B cell (primary cell): ENCODE data around the gene FXYD2. TPM values are rescaled to one million over a fixed set of nuclear protein-coding genes. Genes with fewer than 3 reads are reported as not detected.
A peak's percentile ranks its signal among the peaks of the same experiment; 100 is the strongest.

ENCODE experiments used
- ATAC-seq: fragments of 200-7000 bp; cut with Tn5 transposase; one replicate; pipeline ENCODE4 v1.10.0; 2021; ENCODE audit warnings: low read depth, mild to moderate bottlenecking, moderate number of reproducible peaks, moderate library complexity
- CTCF ChIA-PET: fragments of 350-600 bp; sonication (Branson Sonifier 250); formaldehyde crosslinking; loops from one replicate; lab custom pipeline; 2021; ENCODE audit warnings: antibody characterized with exemption, inconsistent platforms; lab: Charles Lee
- POLR2A ChIA-PET: fragments of 350-600 bp; sonication (Branson Sonifier 250); formaldehyde crosslinking; loops from one replicate; lab custom pipeline; 2021; ENCODE audit warnings: antibody characterized with exemption; lab: Charles Lee
- DNase-seq: peaks from one replicate; pipeline ENCODE4 v3.0.0; 2013
- H2AFZ ChIP-seq: 2 replicates; pipeline ENCODE4 v1.6.1; 2012; ENCODE audit warnings: mild to moderate bottlenecking, low read depth, low read length; ENCODE audit not compliant: insufficient read depth, poor library complexity, severe bottlenecking
- H3K27ac ChIP-seq, 2 donors: 1 replicate in 1 of 2; 2 replicates in 1 of 2; pipeline ENCODE4 v1.5.1; 2012 to 2013; ENCODE audit warnings: low read length in 2 of 2, mild to moderate bottlenecking in 2 of 2, moderate library complexity in 1 of 2
- H3K27me3 ChIP-seq, 4 experiments: fragments of 200-600 bp in 1 of 4; sonication (generic) in 1 of 4; replicated peaks in 1 of 4; 1 replicate in 2 of 4; 2 replicates in 2 of 4; pipeline versions ENCODE4 v1.6.1 to v1.7.0; 2013 to 2016; ENCODE audit warnings: low read length in 3 of 4, mild to moderate bottlenecking in 2 of 4, mixed read lengths in 1 of 4, moderate library complexity in 1 of 4; ENCODE audit not compliant: insufficient read depth in 4 of 4, control insufficient read depth in 3 of 4; ENCODE audit errors: control extremely low read depth in 1 of 4
- H3K36me3 ChIP-seq, 2 experiments: replicated peaks in 1 of 2; 1 replicate in 1 of 2; 2 replicates in 1 of 2; pipeline versions ENCODE4 v1.6.1 to v1.7.1; 2013; ENCODE audit warnings: low read length in 1 of 2; ENCODE audit not compliant: insufficient read depth in 2 of 2, control insufficient read depth in 1 of 2; ENCODE audit errors: control extremely low read depth in 1 of 2, extremely low read depth in 1 of 2
- H3K4me1 ChIP-seq, 2 donors: fragments of 200-600 bp in 1 of 2; sonication (generic) in 1 of 2; 1 replicate in 1 of 2; 2 replicates in 1 of 2; pipeline versions ENCODE4 v1.5.1 to v1.6.1; 2013 to 2017; ENCODE audit warnings: low read length in 2 of 2; ENCODE audit not compliant: control insufficient read depth in 2 of 2, insufficient read depth in 2 of 2
- H3K4me2 ChIP-seq: replicated peaks from 2 replicates; pipeline ENCODE3; 2012; ENCODE audit warnings: mild to moderate bottlenecking, low read depth, low read length; ENCODE audit not compliant: poor library complexity, severe bottlenecking
- H3K4me3 ChIP-seq, 5 experiments: fragments of 200-600 bp in 1 of 5; sonication (generic) in 1 of 5; 1 replicate in 3 of 5; 2 replicates in 2 of 5; pipeline versions ENCODE4 v1.5.1 to v1.7.0; 2011 to 2016; ENCODE audit warnings: low read length in 4 of 5, mild to moderate bottlenecking in 4 of 5, low read depth in 2 of 5, control low read depth in 1 of 5, moderate library complexity in 1 of 5; ENCODE audit not compliant: insufficient read depth in 1 of 5; ENCODE audit errors: control extremely low read depth in 1 of 5, extremely low read depth in 1 of 5
- H3K79me2 ChIP-seq: fragments of 200-600 bp; sonication (generic); one replicate; pipeline ENCODE4 v1.6.0; 2016; ENCODE audit warnings: low read length; ENCODE audit not compliant: control insufficient read depth, insufficient read depth
- H3K9ac ChIP-seq: fragments of 200-600 bp; sonication (generic); 2 replicates; pipeline ENCODE4 v1.6.1; 2017; ENCODE audit warnings: mild to moderate bottlenecking, low read length, moderate library complexity
- H3K9me3 ChIP-seq, 3 donors: one replicate each; pipeline versions ENCODE4 v1.6.1 to v1.7.1; 2013; ENCODE audit warnings: low read length in 2 of 3; ENCODE audit not compliant: control insufficient read depth in 2 of 3, insufficient read depth in 1 of 3; ENCODE audit errors: control extremely low read depth in 1 of 3
- H4K20me1 ChIP-seq: 2 replicates; pipeline ENCODE4 v1.6.0; 2012; ENCODE audit warnings: mild to moderate bottlenecking, low read length; ENCODE audit not compliant: insufficient read depth, control insufficient read depth, poor library complexity, severe bottlenecking
- H3K27ac Mint-ChIP-seq: one replicate; pipeline ENCODE4 v1.8.0; 2021; ENCODE audit warnings: mixed read lengths
- H3K27me3 Mint-ChIP-seq: one replicate; pipeline ENCODE4 v1.8.0; 2021; ENCODE audit warnings: mixed read lengths
- H3K4me1 Mint-ChIP-seq: one replicate; pipeline ENCODE4 v1.8.0; 2021; ENCODE audit warnings: mixed read lengths
- H3K4me3 Mint-ChIP-seq: one replicate; pipeline ENCODE4 v1.8.0; 2021; ENCODE audit warnings: mixed read lengths
- H3K9me3 Mint-ChIP-seq: one replicate; pipeline ENCODE4 v1.8.0; 2022; ENCODE audit warnings: mixed read lengths; ENCODE audit not compliant: insufficient read depth
- EZH2 ChIP-seq: IDR thresholded peaks from 2 replicates; pipeline ENCODE4 v1.6.1; 2012; ENCODE audit warnings: borderline replicate concordance, low read depth, mild to moderate bottlenecking, moderate library complexity, low read length; ENCODE audit not compliant: insufficient read depth, poor library complexity, severe bottlenecking
- WGBS: methylation state at CpG from one replicate; pipeline ENCODE4 v1.1.5; 2013; ENCODE audit warnings: missing lambda C conversion rate; ENCODE audit not compliant: insufficient coverage; 5-methylcytosine and 5-hydroxymethylcytosine counted together
- intact Hi-C: fragments of 100-400 bp; cut with micrococcal nuclease; formaldehyde crosslinking; loops from one replicate; pipeline ENCODE4 v1.10.0; 2022
- polyA plus RNA-seq: library from polyadenylated mRNA; depleted of rRNA; stranded (reverse); fragments of >200 nt; gene quantifications from 2 replicates; pipeline ENCODE4 v1.2.3, GENCODE V29; 2012
- total RNA-seq, 2 donors: library from RNA; stranded (reverse); fragments of 120-200 nt in 1 of 2; gene quantifications; 1 replicate in 1 of 2; 2 replicates in 1 of 2; pipeline versions ENCODE4 v1.2.3 to v1.2.4, GENCODE V29; 2013 to 2022
- TF ChIP-seq, protein P1 (sequence below): fragments of 200-600 bp; IDR thresholded peaks from one replicate; pipeline ENCODE4 v1.8.0; 2022; ENCODE audit warnings: antibody characterized with exemption, mild to moderate bottlenecking

The FXYD2 gene
- total and polyA plus RNA-seq, 2 donors (not counting 1 experiment from before 2014, with no cell fraction given), result 0.61 to 19.5 TPM

DNA sequence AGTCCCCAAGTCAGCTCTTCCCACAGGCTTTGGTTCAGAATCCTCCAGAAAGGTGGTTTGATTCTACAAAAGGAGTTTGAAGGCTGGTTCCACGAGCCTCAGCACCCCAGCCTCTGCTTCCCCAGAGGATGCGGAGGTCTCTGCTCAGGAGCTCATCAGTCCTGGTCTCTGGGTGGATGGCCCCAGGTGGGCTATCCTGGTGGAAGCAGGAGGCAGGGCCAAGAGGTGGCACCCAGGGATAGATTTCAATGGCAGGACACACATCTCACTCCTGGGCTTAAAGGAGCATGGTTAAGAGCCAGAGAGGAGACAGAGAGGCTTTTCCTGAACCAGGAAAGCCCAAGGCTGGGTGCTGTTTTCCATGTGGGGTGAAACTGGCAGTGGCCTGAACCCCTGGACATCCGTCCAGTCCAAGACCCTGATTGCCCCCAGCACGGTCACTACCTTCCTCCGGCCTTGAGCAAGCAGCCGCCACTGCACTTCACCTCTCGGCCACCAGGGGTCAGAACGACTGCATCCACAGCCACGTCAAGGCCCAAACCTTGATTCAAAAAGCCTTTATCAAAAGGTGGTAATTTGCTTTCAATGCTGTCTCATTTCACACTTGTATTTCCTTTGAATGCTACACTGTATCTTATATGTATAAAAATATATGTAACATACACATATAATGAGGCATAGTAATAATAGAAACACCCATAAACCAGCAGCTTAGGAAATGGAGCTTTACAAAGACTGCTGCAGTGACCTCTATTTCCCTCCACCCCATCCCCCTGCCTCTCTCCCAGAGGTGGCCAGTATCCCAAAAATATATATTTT, 19.3 kb upstream of the FXYD2 start:
- Histone ChIP-seq H3K36me3 (no peaks in the 10 kb centered on the region), H3K79me2 (no peaks in the 10 kb centered on the region), H3K4me3 (no peak overlapping the region), H3K27me3 (no peaks in the 10 kb centered on the region), H3K9ac (no peak overlapping the region), H3K27ac (no peak overlapping the region), H4K20me1 (no peaks in the 10 kb centered on the region), H3K9me3 (no peaks in the 10 kb centered on the region), H3K4me2 (no peak overlapping the region), H3K4me1 (peaks cover 0 to 3% of the 10 kb centered on the region in 2 donors), H2AFZ (peak overlapping the region; percentile 2)
- ATAC-seq (peak; percentile 93), DNase-seq (peak; percentile 84)
- TF ChIP-seq, protein P1, sequence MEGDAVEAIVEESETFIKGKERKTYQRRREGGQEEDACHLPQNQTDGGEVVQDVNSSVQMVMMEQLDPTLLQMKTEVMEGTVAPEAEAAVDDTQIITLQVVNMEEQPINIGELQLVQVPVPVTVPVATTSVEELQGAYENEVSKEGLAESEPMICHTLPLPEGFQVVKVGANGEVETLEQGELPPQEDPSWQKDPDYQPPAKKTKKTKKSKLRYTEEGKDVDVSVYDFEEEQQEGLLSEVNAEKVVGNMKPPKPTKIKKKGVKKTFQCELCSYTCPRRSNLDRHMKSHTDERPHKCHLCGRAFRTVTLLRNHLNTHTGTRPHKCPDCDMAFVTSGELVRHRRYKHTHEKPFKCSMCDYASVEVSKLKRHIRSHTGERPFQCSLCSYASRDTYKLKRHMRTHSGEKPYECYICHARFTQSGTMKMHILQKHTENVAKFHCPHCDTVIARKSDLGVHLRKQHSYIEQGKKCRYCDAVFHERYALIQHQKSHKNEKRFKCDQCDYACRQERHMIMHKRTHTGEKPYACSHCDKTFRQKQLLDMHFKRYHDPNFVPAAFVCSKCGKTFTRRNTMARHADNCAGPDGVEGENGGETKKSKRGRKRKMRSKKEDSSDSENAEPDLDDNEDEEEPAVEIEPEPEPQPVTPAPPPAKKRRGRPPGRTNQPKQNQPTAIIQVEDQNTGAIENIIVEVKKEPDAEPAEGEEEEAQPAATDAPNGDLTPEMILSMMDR, result peak; percentile 99
- TF ChIP-seq EZH2, result no peak
- H3K27ac Mint-ChIP-seq, result no peak overlapping the region
- intact Hi-C loops, result loop anchor here (1.0 kb wide), 4 partner anchors 37 to 327 kb away; no protein-coding TSS in a partner anchor
- ChIA-PET POLR2A (interaction anchor here (1.3 kb wide), 1 partner anchor 208 kb away, joined by 3 read pairs; no protein-coding TSS in a partner anchor), CTCF (interaction anchor here (0.7 to 7.7 kb wide), 33 partner anchors 9 to 418 kb away, joined by 3 to 227 read pairs (median 5); partner anchors contain the start of gene IL10RA)
- H3K4me3 Mint-ChIP-seq, result no peak overlapping the region
- 33% methylated on average over 7 of the region's 9 CpGs for WGBS
- no peaks in the 10 kb centered on the region for H3K9me3 Mint-ChIP-seq
- H3K27me3 Mint-ChIP-seq, result peaks cover 5% of the 10 kb centered on the region
- no peaks in the 10 kb centered on the region for H3K4me1 Mint-ChIP-seq
